K562 (cell line): ENCODE measurements around the gene PPARD. TPM values are rescaled to one million over a fixed set of nuclear protein-coding genes. Genes with fewer than 3 reads are reported as not detected.

Experiments used
- ARID2 ChIP-seq: fragments of 450-650 bp; IDR thresholded peaks from 2 replicates; pipeline ENCODE4 v1.6.1; 2017; ENCODE audit warnings: antibody characterized with exemption, mild to moderate bottlenecking
- ATF1 ChIP-seq, 2 experiments: fragments of 450-650 bp in 1 of 2; IDR thresholded peaks; 2 replicates each; pipeline ENCODE4 v1.6.1; 2016; ENCODE audit warnings: missing compliant biosample characterization in 1 of 2, missing genetic modification characterization in 1 of 2
- CREB1 ChIP-seq, 2 experiments: sonication (generic) in 1 of 2; formaldehyde crosslinking in 1 of 2; IDR thresholded peaks; 2 replicates each; pipeline versions ENCODE4 v1.6.1 to v1.8.0; 2012 to 2022; ENCODE audit warnings: inconsistent platforms in 1 of 2, mild to moderate bottlenecking in 1 of 2, missing genetic modification reagents in 1 of 2, moderate library complexity in 1 of 2
- ESRRA ChIP-seq: fragments of 450-650 bp; IDR thresholded peaks from 2 replicates; pipeline ENCODE4 v1.6.1; 2014; ENCODE audit warnings: low read depth, mild to moderate bottlenecking, moderate library complexity, borderline replicate concordance
- EWSR1 ChIP-seq: fragments of 450-650 bp; IDR thresholded peaks from 2 replicates; pipeline ENCODE4 v1.6.1; 2018; ENCODE audit warnings: borderline replicate concordance, mild to moderate bottlenecking, low read depth, moderate library complexity; ENCODE audit not compliant: partially characterized antibody
- FUS ChIP-seq: fragments of 200-400 bp; formaldehyde crosslinking; optimal IDR thresholded peaks from 2 replicates; pipeline ENCODE3; 2017; ENCODE audit warnings: low read depth, low read length
- HMGN3 ChIP-seq: IDR thresholded peaks from 2 replicates; pipeline ENCODE4 v1.6.1; 2011; ENCODE audit warnings: borderline replicate concordance, low read depth, mild to moderate bottlenecking, mixed read lengths, low read length; ENCODE audit not compliant: insufficient read length; ENCODE audit errors: extremely low read depth
- HOXB6 ChIP-seq: fragments of 250-450 bp; sonication (Bioruptor Pico); IDR thresholded peaks from 2 replicates; pipeline ENCODE4 v1.5.1; 2022; ENCODE audit warnings: mild to moderate bottlenecking, borderline replicate concordance
- KHSRP ChIP-seq: fragments of 450-650 bp; IDR thresholded peaks from 2 replicates; pipeline ENCODE4 v1.6.1; 2017
- KLF6 ChIP-seq: fragments of 250-450 bp; sonication (Bioruptor Pico); IDR thresholded peaks from 2 replicates; pipeline ENCODE4 v1.4.0; 2020; ENCODE audit warnings: mild to moderate bottlenecking, moderate library complexity, borderline replicate concordance
- MBD2 ChIP-seq: sonication (generic); IDR thresholded peaks from 2 replicates; pipeline ENCODE4 v1.6.1; 2016; ENCODE audit warnings: low read depth, borderline replicate concordance
- NR3C1 ChIP-seq: sonication (generic); formaldehyde crosslinking; IDR thresholded peaks from 2 replicates; pipeline ENCODE4 v1.8.1; 2022; ENCODE audit warnings: missing genetic modification reagents
- POLR2A ChIP-seq: fragments of 450-650 bp; conservative IDR thresholded peaks from 2 replicates; pipeline ENCODE4 v1.6.1; 2016
- RBM15 ChIP-seq: fragments of 200-400 bp; formaldehyde crosslinking; IDR thresholded peaks from 2 replicates; pipeline ENCODE4 v1.6.1; 2018; ENCODE audit warnings: mild to moderate bottlenecking, low read length, moderate library complexity; ENCODE audit not compliant: insufficient read depth
- XRCC4 ChIP-seq: IDR thresholded peaks from one replicate; pipeline ENCODE4 v1.6.1; 2011; ENCODE audit not compliant: insufficient read depth, insufficient read length; ENCODE audit errors: extremely low read depth
- ZNF124 ChIP-seq: sonication (generic); formaldehyde crosslinking; IDR thresholded peaks from 2 replicates; pipeline ENCODE4 v1.8.1; 2022; ENCODE audit warnings: missing genetic modification reagents
- ZNF133 ChIP-seq: fragments of 250-450 bp; sonication (Bioruptor Pico); IDR thresholded peaks from 2 replicates; pipeline ENCODE4 v1.4.0; 2020; ENCODE audit warnings: mild to moderate bottlenecking
- ZNF140 ChIP-seq: fragments of 250-450 bp; sonication (Bioruptor Pico); IDR thresholded peaks from 2 replicates; pipeline ENCODE4 v1.8.0; 2021; ENCODE audit warnings: moderate library complexity, mild to moderate bottlenecking, inconsistent platforms
- ZNF143 ChIP-seq: sonication (generic); formaldehyde crosslinking; IDR thresholded peaks from 2 replicates; pipeline ENCODE4 v1.9.0; 2022; ENCODE audit warnings: mild to moderate bottlenecking, missing genetic modification reagents
- ZNF561 ChIP-seq: fragments of 450-650 bp; formaldehyde crosslinking; conservative IDR thresholded peaks from 2 replicates; pipeline ENCODE4 v1.4.0; 2020; ENCODE audit warnings: mild to moderate bottlenecking, moderate library complexity
- polyA plus RNA-seq, 8 experiments: library from polyadenylated mRNA; depleted of rRNA in 4 of 8; stranded (reverse) in 5 of 8; unstranded in 3 of 8; fragments of >200 nt; fragmentation: Nextera tagmentation in 2 of 8; fragmentation: Illumina TruSeq in 1 of 8; extraction: Ambion mirVana in 2 of 8; extraction: Trizol in 1 of 8; gene quantifications; 2 replicates each; pipeline versions ENCODE4 v1.2.1 to v1.2.3, GENCODE V29; 2011 to 2014; ENCODE audit warnings: inconsistent platforms in 1 of 8, missing spikeins in 1 of 8
- total RNA-seq, 7 experiments: library from RNA; depleted of rRNA in 6 of 7; stranded (reverse); fragments of >200 nt in 6 of 7; fragmentation: Illumina TruSeq in 2 of 7; extraction: Trizol in 2 of 7; gene quantifications; 2 replicates each; pipeline versions ENCODE4 v1.2.1 to v1.2.3, GENCODE V29; 2011 to 2021; ENCODE audit warnings: low replicate concordance in 1 of 7
- TF ChIP-seq, protein P1 (sequence below): conservative IDR thresholded peaks from 2 replicates; pipeline ENCODE4 v1.6.1; 2011; ENCODE audit warnings: low read depth, mild to moderate bottlenecking, low read length; ENCODE audit not compliant: control insufficient read depth
- TF ChIP-seq, protein P2 (sequence below): sonication (generic); formaldehyde crosslinking; IDR thresholded peaks from 2 replicates; pipeline ENCODE4 v1.8.0; 2022; ENCODE audit warnings: mild to moderate bottlenecking, low read depth, missing genetic modification reagents
- TF ChIP-seq, protein P3 (sequence below): fragments of 450-650 bp; IDR thresholded peaks from 2 replicates; pipeline ENCODE4 v1.7.1; 2018; ENCODE audit warnings: mild to moderate bottlenecking, low read depth; ENCODE audit not compliant: partially characterized antibody

PPARD gene
- total and polyA plus RNA-seq, 9 of the 15 experiments (the other 6 are each of a cell fraction or from before 2014, with no cell fraction given): 0.14 to 13.2 (median 3.8) TPM

DNA sequence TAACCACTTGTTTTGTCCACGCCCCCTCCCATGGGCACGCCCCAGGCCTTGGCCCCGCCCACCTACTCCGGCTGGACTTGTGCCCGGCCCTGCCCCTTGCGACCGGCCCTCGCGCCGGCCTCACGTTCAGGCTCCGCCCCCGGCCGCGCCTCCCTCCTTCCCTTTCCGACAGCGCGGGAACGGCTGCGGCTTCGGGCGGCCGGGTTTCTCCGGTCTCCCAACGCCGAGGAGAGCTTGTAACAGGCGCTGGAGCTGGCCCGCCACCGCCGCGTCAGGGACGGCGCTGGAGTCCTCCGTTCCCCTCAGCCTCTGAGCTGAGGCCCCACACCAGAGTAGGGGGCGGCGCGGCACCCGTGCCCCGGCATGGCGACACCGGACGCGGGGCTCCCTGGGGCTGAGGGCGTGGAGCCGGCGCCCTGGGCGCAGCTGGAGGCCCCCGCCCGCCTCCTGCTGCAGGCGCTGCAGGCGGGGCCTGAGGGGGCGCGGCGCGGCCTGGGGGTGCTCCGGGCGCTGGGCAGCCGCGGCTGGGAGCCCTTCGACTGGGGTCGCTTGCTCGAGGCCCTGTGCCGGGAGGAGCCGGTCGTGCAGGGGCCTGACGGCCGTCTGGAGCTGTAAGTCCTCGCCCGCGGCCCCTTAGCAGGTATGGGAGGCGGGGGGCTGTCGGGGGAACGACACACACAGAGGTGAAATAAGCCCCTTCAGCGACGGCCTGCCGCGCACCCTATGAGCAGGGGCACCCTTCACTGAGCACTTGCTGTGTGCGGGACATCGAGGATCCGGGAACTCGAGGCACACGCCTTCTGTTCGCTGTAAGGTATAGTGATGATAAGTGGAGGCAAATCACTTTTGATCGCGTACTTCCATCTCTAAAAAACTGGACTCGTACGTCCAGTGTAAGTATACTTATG is 110.1 kb downstream of the PPARD start, which contains the start of gene FANCE (continued):
- TF ChIP-seq, protein P1, sequence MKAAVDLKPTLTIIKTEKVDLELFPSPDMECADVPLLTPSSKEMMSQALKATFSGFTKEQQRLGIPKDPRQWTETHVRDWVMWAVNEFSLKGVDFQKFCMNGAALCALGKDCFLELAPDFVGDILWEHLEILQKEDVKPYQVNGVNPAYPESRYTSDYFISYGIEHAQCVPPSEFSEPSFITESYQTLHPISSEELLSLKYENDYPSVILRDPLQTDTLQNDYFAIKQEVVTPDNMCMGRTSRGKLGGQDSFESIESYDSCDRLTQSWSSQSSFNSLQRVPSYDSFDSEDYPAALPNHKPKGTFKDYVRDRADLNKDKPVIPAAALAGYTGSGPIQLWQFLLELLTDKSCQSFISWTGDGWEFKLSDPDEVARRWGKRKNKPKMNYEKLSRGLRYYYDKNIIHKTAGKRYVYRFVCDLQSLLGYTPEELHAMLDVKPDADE: no peak; the same call in 1 of the 2 replicates
- TF ChIP-seq POLR2A (peak; percentile 92), NR3C1 (CRISPR knock-in tag) (0 out of 2 replicates have a peak, but pooled peaks have one; percentile 57), ZNF561 (CRISPR knock-in tag) (no peak), ZNF143 (CRISPR knock-in tag) (0 out of 2 replicates have a peak, but pooled peaks have one; percentile 26), CREB1 (IDR thresholded peaks at IDR 0.05) (no peak), CREB1 (CRISPR knock-in tag; IDR thresholded peaks at IDR 0.05) (0 out of 2 replicates have a peak, but pooled peaks have one; percentile 45), ZNF140 (CRISPR knock-in tag) (no peak), ESRRA (0 out of 2 replicates have a peak, but pooled peaks have one; percentile 8), XRCC4 (no peak), ZNF124 (CRISPR knock-in tag) (no peak), ATF1 (CRISPR knock-in tag; IDR thresholded peaks at IDR 0.05) (no peak), ATF1 (tag; IDR thresholded peaks at IDR 0.05) (peak; percentile 69), FUS (peak; percentile 84), HOXB6 (CRISPR knock-in tag) (no peak), EWSR1 (no peak), KHSRP (no peak), MBD2 (peak; percentile 36; the same call in 1 of the 2 replicates), KLF6 (CRISPR knock-in tag) (no peak), ZNF133 (no peak), HMGN3 (peak; percentile 85), RBM15 (no peak), ARID2 (no peak)
- TF ChIP-seq, protein P2, sequence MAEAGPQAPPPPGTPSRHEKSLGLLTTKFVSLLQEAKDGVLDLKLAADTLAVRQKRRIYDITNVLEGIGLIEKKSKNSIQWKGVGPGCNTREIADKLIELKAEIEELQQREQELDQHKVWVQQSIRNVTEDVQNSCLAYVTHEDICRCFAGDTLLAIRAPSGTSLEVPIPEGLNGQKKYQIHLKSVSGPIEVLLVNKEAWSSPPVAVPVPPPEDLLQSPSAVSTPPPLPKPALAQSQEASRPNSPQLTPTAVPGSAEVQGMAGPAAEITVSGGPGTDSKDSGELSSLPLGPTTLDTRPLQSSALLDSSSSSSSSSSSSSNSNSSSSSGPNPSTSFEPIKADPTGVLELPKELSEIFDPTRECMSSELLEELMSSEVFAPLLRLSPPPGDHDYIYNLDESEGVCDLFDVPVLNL (CRISPR knock-in tag): peak; percentile 88; the same call in 1 of the 2 replicates
- TF ChIP-seq, protein P3, sequence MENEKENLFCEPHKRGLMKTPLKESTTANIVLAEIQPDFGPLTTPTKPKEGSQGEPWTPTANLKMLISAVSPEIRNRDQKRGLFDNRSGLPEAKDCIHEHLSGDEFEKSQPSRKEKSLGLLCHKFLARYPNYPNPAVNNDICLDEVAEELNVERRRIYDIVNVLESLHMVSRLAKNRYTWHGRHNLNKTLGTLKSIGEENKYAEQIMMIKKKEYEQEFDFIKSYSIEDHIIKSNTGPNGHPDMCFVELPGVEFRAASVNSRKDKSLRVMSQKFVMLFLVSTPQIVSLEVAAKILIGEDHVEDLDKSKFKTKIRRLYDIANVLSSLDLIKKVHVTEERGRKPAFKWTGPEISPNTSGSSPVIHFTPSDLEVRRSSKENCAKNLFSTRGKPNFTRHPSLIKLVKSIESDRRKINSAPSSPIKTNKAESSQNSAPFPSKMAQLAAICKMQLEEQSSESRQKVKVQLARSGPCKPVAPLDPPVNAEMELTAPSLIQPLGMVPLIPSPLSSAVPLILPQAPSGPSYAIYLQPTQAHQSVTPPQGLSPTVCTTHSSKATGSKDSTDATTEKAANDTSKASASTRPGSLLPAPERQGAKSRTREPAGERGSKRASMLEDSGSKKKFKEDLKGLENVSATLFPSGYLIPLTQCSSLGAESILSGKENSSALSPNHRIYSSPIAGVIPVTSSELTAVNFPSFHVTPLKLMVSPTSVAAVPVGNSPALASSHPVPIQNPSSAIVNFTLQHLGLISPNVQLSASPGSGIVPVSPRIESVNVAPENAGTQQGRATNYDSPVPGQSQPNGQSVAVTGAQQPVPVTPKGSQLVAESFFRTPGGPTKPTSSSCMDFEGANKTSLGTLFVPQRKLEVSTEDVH: peak; percentile 98
